Fibroblast of lung (primary cell): ENCODE data around the gene ZXDC. TPM values are rescaled to one million over a fixed set of nuclear protein-coding genes. Genes with fewer than 3 reads are reported as not detected.

Experiments used
- DNase-seq, 2 donors: peaks; one replicate each; pipeline versions ENCODE4 v3.0.0 to v3.0.0-alpha.2; 2010; ENCODE audit warnings: low read depth in 2 of 2
- H2AFZ ChIP-seq: 2 replicates; pipeline ENCODE4 v1.5.1; 2012; ENCODE audit warnings: low read length, control low read depth, inconsistent platforms
- H3K27ac ChIP-seq: 2 replicates; pipeline ENCODE4 v1.5.1; 2011; ENCODE audit warnings: low read length, control low read depth; ENCODE audit not compliant: insufficient read depth
- H3K27me3 ChIP-seq: 2 replicates; pipeline ENCODE4 v1.5.1; 2011; ENCODE audit warnings: mild to moderate bottlenecking, low read length; ENCODE audit not compliant: control insufficient read depth, insufficient read depth
- H3K36me3 ChIP-seq: 2 replicates; pipeline ENCODE4 v1.5.1; 2011; ENCODE audit warnings: low read length; ENCODE audit not compliant: control insufficient read depth, insufficient read depth
- H3K4me1 ChIP-seq: 2 replicates; pipeline ENCODE4 v1.5.1; 2011; ENCODE audit warnings: low read length; ENCODE audit not compliant: control insufficient read depth, insufficient read depth; ENCODE audit errors: extremely low read depth
- H3K4me2 ChIP-seq: 2 replicates; pipeline ENCODE4 v1.5.1; 2011; ENCODE audit warnings: low read length, control low read depth; ENCODE audit not compliant: insufficient read depth; ENCODE audit errors: extremely low read depth
- H3K4me3 ChIP-seq, 4 experiments: fragments of 200-600 bp in 1 of 4; sonication (generic) in 1 of 4; replicated peaks in 1 of 4; 2 replicates each; pipeline ENCODE4 v1.5.1; 2011 to 2016; ENCODE audit warnings: low read length in 4 of 4, low read depth in 3 of 4, mild to moderate bottlenecking in 3 of 4, control low read depth in 2 of 4, inconsistent platforms in 1 of 4, mixed read lengths in 1 of 4; ENCODE audit not compliant: insufficient read depth in 1 of 4; ENCODE audit errors: control extremely low read depth in 1 of 4
- H3K79me2 ChIP-seq: 2 replicates; pipeline ENCODE4 v1.5.1; 2012; ENCODE audit warnings: mild to moderate bottlenecking, low read length, inconsistent platforms; ENCODE audit not compliant: control insufficient read depth, insufficient read depth
- H3K9ac ChIP-seq: 2 replicates; pipeline ENCODE4 v1.5.1; 2011; ENCODE audit warnings: mild to moderate bottlenecking, low read length, control low read depth; ENCODE audit not compliant: insufficient read depth
- H3K9me3 ChIP-seq: 2 replicates; pipeline ENCODE4 v1.5.1; 2012; ENCODE audit warnings: low read depth, low read length; ENCODE audit not compliant: control insufficient read depth, insufficient read depth
- H4K20me1 ChIP-seq: 2 replicates; pipeline ENCODE4 v1.5.1; 2011; ENCODE audit warnings: low read length; ENCODE audit not compliant: control insufficient read depth, insufficient read depth; ENCODE audit errors: extremely low read depth
- EZH2 ChIP-seq: IDR thresholded peaks from 2 replicates; pipeline ENCODE4 v1.5.1; 2012; ENCODE audit warnings: low read length, control low read depth, mild to moderate bottlenecking; ENCODE audit errors: missing control alignments
- polyA plus RNA-seq, 2 donors: library from polyadenylated mRNA; depleted of rRNA in 1 of 2; stranded (reverse) in 1 of 2; unstranded in 1 of 2; fragments of >200 nt; gene quantifications; 2 replicates each; pipeline ENCODE4 v1.2.1, GENCODE V29; 2011 to 2012; ENCODE audit warnings: missing spikeins in 1 of 2
- total RNA-seq: library from RNA; depleted of rRNA; stranded (reverse); fragments of >200 nt; gene quantifications from 2 replicates; pipeline ENCODE4 v1.2.1, GENCODE V29; 2014
- TF ChIP-seq, protein P1 (sequence below), 2 donors: IDR thresholded peaks in 1 of 2; conservative IDR thresholded peaks in 1 of 2; 1 replicate in 1 of 2; 2 replicates in 1 of 2; pipeline ENCODE4 v1.5.1; 2011 to 2012; ENCODE audit warnings: low read length in 2 of 2, control low read depth in 1 of 2, inconsistent platforms in 1 of 2, low read depth in 1 of 2, mild to moderate bottlenecking in 1 of 2

ZXDC gene
- total and polyA plus RNA-seq, 2 donors (not counting 1 experiment from before 2014, with no cell fraction given) = 5.9 to 17.8 TPM

DNA sequence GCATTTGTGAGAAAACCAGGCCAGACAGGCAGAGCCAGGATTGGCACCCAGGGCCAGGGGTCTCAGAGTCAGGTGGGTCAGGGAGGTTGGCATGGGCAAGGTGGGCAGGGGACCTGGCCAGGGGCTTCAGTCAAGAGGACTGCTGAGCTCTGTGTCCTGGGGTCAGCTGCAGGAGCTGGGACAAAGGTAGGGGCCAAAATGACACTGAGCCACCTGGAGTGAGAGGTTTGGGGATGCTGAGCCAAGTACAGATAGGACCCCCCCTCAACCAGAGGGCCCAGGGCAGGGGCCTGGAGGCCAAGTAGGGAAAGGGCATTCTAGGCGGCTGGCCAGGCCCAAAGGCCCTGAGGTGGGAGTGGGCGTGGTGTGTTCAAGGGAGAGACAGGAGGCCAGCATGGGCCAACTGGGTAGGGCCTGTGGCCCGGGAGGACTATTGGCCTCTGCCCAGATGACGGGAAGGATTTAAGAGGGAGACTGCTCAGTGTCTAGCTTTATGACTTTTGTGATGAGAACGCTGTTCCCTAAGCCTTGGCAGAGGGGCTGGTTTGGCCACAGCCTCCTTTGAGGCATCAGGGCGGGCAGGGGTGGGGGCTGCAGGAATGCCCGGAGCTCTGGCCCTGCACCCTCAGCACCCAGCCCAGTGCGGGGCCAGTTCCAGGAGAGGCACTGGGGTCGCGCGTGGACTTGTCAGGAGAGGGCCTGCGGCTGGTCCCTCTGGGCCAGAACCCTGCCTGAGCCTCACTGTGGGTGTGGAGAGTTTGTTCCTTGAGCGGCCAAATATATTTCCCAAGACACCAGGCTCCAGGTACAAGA lies 77.9 kb downstream of the ZXDC start:
- no peak for DNase-seq
- Histone ChIP-seq H3K79me2 (no peaks in the 10 kb centered on the region), H3K9me3 (no peaks in the 10 kb centered on the region), H3K4me2 (no peak overlapping the region), H3K4me3 (no peak overlapping the region), H3K27me3 (peaks cover 15% of the 10 kb centered on the region), H3K9ac (no peak overlapping the region), H3K27ac (no peak overlapping the region), H2AFZ (no peak overlapping the region), H3K36me3 (no peaks in the 10 kb centered on the region), H4K20me1 (no peaks in the 10 kb centered on the region), H3K4me1 (no peaks in the 10 kb centered on the region)
- TF ChIP-seq, protein P1, sequence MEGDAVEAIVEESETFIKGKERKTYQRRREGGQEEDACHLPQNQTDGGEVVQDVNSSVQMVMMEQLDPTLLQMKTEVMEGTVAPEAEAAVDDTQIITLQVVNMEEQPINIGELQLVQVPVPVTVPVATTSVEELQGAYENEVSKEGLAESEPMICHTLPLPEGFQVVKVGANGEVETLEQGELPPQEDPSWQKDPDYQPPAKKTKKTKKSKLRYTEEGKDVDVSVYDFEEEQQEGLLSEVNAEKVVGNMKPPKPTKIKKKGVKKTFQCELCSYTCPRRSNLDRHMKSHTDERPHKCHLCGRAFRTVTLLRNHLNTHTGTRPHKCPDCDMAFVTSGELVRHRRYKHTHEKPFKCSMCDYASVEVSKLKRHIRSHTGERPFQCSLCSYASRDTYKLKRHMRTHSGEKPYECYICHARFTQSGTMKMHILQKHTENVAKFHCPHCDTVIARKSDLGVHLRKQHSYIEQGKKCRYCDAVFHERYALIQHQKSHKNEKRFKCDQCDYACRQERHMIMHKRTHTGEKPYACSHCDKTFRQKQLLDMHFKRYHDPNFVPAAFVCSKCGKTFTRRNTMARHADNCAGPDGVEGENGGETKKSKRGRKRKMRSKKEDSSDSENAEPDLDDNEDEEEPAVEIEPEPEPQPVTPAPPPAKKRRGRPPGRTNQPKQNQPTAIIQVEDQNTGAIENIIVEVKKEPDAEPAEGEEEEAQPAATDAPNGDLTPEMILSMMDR (conservative IDR thresholded peaks at IDR 0.05 in 1 of 2, IDR thresholded peaks at IDR 0.05 in 1 of 2; ENCODE audit: low read depth in 1 of 2, low read length in 2 of 2) = no peak
- no peak for TF ChIP-seq EZH2

DNA sequence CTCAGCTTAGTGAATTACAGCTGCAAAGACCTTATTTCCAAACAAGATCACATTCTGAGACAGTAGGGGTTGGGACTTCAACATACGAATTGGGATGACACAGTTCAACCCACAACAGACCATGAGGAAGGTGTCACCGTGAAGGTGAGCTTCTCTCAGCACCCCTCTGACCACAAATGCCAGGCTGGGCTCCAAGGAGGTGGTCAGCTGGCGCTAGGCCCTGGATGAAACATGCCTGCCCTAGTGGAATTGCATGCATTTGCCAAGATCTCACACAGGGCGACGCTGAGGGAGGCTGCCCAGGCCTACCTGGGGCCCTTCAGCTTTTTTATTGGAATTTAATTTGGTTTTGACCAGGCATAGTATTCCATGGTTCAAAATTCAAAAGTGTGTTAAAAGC lies 79.2 kb downstream of the ZXDC start:
- Histone ChIP-seq H3K4me1 (no peaks in the 10 kb centered on the region), H2AFZ (no peak overlapping the region), H4K20me1 (no peaks in the 10 kb centered on the region), H3K36me3 (no peaks in the 10 kb centered on the region), H3K4me2 (no peak overlapping the region), H3K27ac (no peak overlapping the region), H3K4me3 (no peak overlapping the region), H3K79me2 (no peaks in the 10 kb centered on the region), H3K9ac (no peak overlapping the region), H3K27me3 (peaks cover 16% of the 10 kb centered on the region), H3K9me3 (no peaks in the 10 kb centered on the region)
- TF ChIP-seq, protein P1 (conservative IDR thresholded peaks at IDR 0.05 in 1 of 2, IDR thresholded peaks at IDR 0.05 in 1 of 2; ENCODE audit: low read depth in 1 of 2, low read length in 2 of 2) = no peak
- no peak for TF ChIP-seq EZH2
- DNase-seq = no peak

DNA sequence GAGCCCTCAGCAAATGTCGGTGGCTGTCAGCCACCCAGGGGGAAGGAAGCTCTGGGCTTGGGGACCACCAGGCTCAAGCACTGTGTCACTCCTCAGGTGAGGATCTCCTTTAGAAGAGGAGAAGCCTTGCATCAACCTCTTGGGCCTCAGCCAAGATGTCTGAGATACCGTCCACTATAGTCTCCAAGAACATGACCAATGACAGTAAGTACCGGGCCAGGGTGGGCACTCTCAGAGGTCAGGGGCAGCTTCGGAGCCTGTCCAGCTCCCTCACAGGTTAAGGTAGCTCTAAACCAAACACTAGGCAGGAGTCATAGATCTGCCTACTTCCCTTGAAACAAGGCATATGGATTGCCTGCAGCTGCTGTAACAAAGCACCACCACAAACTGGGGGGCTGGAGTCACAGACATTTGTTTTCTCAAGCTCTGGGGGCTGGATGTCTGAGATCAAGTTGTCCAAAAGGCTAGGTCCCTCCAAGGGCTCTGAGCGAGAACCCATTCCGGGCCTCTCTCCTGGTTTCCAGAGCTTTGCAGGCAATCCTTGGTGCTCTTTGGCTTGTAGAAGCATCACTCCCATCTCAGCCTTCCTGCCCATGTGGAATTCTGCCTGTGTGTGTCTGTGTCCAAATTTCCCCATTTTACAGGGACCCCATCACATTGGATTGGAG lies 79.7 kb downstream of the ZXDC start:
- no peaks in the 10 kb centered on the region for H3K4me1 ChIP-seq
- peaks cover 16% of the 10 kb centered on the region for H3K27me3 ChIP-seq
- H3K27ac ChIP-seq = no peak overlapping the region
- H3K9ac ChIP-seq = no peak overlapping the region
- no peak overlapping the region for H3K4me3 ChIP-seq
- TF ChIP-seq, protein P1 (conservative IDR thresholded peaks at IDR 0.05 in 1 of 2, IDR thresholded peaks at IDR 0.05 in 1 of 2; ENCODE audit: low read depth in 1 of 2, low read length in 2 of 2) = no peak
- no peak for TF ChIP-seq EZH2
- no peak for DNase-seq
- no peaks in the 10 kb centered on the region for H3K9me3 ChIP-seq
- no peaks in the 10 kb centered on the region for H4K20me1 ChIP-seq
- no peak overlapping the region for H2AFZ ChIP-seq
- H3K36me3 ChIP-seq = no peaks in the 10 kb centered on the region
- H3K4me2 ChIP-seq = no peak overlapping the region
- H3K79me2 ChIP-seq = no peaks in the 10 kb centered on the region
